Fibroblast of gingiva (primary cell): ENCODE data around the gene PPA2.
"Not testable (repeated sequence)": the region's sequence is repeated elsewhere in the genome, so short reads cannot be mapped to it uniquely, and the experiment has no call there.

Experiments
- DNase-seq: peaks from one replicate; pipeline ENCODE4 v3.0.0-alpha.2; 2011; ENCODE audit warnings: low read depth

The PPA2 gene

DNA sequence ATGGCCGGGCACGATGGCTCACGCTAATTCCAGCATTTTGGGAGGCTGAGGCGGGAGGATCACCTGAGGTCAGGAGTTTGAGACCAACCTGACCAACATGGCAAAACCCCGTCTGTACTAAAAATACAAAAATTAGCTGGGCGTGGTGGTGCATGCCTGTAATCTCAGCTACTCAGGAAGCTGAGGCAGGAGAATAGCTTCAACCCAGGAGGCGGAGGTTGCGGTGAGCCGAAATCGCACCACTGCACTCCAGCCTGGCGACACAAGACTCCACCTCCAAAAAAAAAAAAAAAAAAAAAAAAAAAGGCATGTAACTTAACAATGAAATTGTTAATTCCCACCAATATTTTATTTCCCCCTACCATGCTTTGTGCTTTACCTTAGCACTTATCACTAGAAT is 15.3 kb downstream of the PPA2 start:
- not testable (repeated sequence) for DNase-seq

- peak; percentile 78 for DNase-seq
Measured at GRCh38 chr4:105458001-105458400, 15.9 kb downstream of the PPA2 start.

GRCh38 chr4:105455998-105456397 is 17.9 kb downstream of the PPA2 start:
- DNase-seq = no peak

GRCh38 chr4:105455182-105455581 is 18.7 kb downstream of the PPA2 start:
- DNase-seq = no peak

GRCh38 chr4:105453550-105454205 is 20.2 kb downstream of the PPA2 start:
- no peak for DNase-seq

- DNase-seq = no peak
Measured at GRCh38 chr4:105451346-105451745, 22.5 kb downstream of the PPA2 start.

DNA sequence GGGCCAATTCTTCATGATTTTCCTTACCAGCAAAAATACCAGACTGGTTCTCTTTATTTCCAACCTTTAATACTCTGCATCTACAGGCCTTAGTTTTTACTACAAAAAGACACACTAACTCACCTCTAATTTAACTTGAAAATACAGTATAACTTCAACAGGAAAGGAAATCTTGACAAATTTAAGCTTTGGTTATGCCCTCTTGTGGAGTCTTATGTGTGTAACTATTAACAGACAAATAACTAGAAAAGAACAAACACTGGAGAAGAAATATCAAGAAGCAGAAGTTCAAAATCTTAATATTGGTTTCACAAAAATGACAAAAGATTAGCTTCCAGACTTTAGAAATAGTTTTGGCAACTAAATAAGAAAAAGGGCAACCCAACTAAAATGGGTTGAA is 33.0 kb downstream of the PPA2 start:
- no peak for DNase-seq

- DNase-seq = no peak
Measured at GRCh38 chr4:105437637-105438036, 36.2 kb downstream of the PPA2 start.

- peak; percentile 49 for DNase-seq
Measured at GRCh38 chr4:105436414-105436813, 37.4 kb downstream of the PPA2 start.

DNA sequence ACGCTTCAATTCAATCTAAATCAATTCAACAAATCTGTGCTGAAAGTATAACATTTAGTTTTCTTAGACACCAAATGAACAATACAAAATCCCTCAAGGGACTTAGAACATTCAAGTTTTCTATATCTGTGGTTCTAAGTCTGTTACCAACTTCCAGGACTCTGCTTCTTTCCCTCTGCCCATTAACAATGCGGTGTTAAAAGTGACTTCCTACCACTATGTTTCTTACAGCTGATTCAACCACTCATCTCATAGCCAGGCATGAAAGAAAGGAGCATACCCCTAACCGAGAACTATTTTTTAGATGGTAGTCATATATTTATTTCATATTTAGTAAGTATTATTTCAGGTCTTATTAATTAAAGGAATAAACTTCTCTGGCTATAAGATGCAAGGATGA is 38.9 kb downstream of the PPA2 start:
- no peak for DNase-seq

- DNase-seq = no peak
Measured at GRCh38 chr4:105433421-105433820, 40.4 kb downstream of the PPA2 start.

GRCh38 chr4:105432438-105432837 is 41.4 kb downstream of the PPA2 start:
- no peak for DNase-seq

DNA sequence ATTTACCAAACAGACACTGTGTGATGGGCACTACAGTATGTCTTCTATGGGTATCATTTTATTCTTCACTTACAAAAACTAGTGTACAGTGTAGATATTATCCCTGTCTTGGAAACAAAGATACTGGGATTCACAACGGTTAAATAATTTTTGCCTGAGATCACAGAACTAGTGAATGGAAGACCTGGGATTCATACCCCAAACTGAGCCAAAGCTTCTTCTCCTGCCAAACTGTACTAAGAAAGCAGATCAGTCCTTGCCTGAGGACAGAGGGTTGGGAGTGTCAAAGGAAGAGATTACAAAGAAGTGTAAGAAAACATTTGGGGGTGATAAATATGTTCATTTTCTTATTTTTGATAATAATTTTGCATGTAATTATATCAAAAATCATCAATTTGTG is 43.1 kb downstream of the PPA2 start:
- no peak for DNase-seq

GRCh38 chr4:105426187-105426897 is 47.5 kb downstream of the PPA2 start:
- no peak for DNase-seq

DNA sequence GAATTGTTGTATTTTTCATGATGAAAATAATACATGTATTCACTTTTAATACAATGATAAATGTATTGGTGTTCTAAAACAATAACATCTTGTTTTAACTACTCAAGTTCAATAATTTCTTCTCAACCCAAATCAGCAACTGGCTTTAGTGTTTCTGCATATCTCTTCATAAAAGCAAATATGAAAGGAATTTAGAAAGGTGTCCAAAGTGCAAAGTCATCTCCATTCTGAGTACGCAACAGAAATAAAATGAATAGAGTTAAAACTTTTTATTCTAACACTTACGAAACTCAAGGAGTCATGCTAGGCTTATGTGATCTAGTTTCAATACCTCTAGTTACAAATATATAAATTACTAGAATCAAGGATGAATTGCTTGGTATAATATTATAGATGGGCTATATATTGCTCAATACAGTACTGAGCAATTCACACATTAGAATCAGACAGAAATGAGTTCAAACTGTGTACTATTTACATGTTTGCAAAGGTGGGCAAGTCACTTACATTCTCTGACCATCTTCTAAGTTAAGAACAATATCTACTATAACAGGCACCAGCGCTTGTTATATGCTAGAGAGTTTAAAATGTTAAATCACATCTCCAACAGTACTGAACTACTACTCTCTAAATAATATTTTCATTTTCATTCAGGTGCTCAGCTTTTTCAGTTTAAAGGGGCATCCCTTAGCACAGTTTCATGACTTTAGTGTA is 51.5 kb downstream of the PPA2 start:
- no peak for DNase-seq

DNA sequence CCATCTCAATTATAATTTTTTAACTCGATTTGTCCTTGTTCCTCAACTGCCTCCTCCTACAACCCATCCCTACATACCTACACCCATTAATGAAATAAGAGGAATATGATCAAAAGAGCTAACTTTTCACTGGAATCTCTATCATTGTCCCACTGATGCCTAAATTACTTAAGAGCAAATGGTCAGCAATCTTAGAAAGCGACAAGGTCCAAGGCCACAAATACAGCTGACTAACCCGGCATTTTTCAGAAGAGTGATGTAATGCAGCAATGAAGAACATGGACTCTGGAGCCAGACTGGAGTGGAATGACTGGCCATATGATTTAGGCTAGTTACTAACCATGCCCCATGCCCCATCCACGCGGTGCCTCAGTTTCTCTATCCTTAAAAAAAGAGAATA is 56.2 kb downstream of the PPA2 start:
- no peak for DNase-seq

GRCh38 chr4:105415281-105415744 is 58.5 kb downstream of the PPA2 start:
- DNase-seq = no peak

DNA sequence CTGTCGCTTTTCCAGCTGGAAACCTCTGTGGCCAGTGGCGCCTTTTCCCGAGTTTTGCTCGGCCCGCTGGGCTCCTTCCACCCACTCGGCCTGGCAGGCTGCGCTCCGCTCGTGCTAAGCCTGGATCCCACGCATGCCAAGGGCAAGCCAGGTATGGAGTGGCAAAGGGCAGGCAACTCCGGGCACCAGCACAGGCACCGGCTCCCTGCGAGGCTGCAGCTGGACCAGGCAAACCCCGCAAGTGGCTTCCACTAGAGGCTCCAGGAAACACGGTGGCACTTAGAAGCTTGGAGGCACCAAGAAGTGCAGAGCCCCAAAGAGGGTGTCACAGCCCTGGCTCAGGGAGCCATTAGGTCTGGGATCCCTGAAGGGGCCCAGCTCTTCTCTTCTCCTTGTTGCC is 59.5 kb downstream of the PPA2 start:
- no peak for DNase-seq

GRCh38 chr4:105409135-105409534 is 64.7 kb downstream of the PPA2 start:
- not testable (repeated sequence) for DNase-seq

DNA sequence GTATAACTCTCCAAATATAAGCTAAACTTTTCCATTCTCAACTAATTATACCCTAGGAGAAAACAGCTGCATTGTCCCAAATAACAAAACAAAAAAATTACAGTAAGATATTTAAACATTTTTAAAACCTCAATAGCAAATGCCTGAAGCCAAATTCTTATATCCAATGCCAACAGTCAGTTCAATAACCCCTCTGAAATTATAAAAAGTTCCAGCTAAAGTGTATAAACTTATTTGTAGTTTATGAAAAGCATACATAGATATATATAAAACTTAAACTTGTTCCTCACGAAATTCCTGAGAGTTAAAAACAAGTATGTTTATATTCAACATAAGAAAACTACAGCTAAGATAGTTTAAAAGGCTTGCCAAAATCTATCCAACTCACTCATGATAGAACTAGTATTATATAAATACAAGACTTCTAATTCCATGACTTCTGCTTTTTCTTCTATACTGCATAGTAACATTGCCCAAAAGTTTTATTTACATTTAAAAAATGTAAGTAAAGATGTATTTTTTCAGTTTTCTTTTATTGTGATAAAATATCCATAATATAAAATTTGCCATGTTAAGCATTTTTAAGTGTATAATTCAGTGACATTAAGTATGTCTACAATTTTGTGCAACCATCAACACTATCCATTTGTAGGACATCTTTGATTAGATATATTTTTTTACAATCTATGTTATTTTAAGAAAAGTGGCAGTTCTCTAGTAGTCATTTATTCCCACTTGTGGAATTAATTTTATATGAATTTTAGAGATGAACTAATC is 72.8 kb downstream of the PPA2 start:
- no peak for DNase-seq

DNA sequence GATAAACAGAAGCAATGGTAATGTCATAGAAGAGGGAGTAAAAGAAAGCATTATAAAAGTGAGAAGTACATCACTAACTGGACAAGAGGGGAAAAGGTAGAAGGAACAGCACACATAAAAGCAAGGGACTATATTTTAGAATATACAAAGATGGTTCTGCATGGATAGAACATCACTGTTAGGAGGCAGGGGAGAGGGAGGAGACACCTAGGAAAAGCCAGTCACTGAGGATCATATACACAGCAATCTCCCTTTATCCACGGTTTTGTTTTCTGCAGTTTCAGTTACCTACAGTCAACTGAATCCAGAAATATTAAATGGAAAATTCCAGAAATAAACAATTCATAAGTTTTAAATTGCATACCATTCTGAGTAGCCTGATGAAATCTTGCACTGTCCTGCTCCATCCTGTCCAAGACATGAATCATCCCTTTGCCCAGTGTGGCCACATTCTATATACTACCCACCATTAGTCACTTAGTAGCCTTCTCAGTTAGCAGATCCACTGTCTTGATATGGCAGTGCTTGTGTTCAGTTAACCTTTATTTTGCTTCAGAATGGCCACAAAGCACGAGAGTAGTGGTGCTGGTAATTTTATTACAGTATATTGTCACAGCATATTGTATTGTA is 74.2 kb downstream of the PPA2 start:
- peak; percentile 85 for DNase-seq

- DNase-seq = no peak
Measured at GRCh38 chr4:105392858-105393257, 81.0 kb downstream of the PPA2 start.
